LNCaP clone FGC (cell line): ENCODE measurements around the gene WDR86.

Experiments
- DNase-seq: peaks from one replicate; pipeline ENCODE4 v3.0.0-alpha.2; 2011; ENCODE audit warnings: low read depth
- H3K4me3 ChIP-seq: 2 replicates; pipeline ENCODE4 v1.5.1; 2011; ENCODE audit warnings: mild to moderate bottlenecking, low read depth, low read length, control low read depth
- CTCF ChIP-seq: IDR thresholded peaks from 2 replicates; pipeline ENCODE4 v1.5.1; 2012; ENCODE audit warnings: mild to moderate bottlenecking; ENCODE audit not compliant: control insufficient read depth, insufficient read depth; ENCODE audit errors: extremely low read depth

The WDR86 gene

GRCh38 chr7:151435971-151436370, 26.1 kb upstream of the WDR86 start:
- no peak for TF ChIP-seq CTCF
- no peak overlapping the region for H3K4me3 ChIP-seq
- DNase-seq, result no peak

DNA sequence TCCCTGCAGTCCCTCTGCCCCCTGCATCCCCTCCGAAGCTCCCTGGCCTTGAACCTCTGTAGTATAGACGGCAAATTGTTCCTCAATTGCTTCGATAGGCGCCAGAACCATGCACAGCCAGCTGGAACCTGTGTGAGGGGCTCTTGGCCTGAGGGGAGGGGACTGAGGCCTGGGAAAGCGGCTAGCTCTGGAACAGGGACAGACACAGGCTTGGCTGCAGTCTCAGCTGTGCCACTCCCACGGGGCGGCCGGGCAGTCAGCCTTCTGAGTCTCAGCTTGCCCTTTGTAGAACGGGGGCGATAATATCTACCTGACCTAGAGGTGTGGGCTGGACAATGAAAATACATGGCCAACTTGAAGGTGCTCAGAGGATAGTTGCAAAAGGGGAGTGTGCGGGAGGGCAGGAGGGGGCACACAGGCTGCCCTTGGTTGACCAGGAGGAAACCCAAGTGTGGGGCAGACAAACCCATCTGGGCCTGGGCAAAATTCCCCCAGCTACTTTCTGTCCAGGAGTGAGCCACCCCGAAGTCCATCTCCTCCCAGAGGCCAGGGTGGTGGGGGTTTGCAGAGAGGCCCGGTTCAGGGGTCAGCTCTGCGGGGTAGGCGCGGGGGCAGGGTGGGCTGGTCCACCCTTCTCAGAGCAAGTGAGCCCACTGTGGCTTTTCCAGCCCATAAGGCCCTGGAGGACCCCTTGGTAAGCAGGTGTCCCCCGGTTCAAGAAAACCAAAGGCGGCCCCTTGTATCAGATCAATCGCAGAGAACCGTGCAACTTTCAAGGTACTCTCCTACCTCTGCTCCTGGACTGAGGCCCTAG, 25.5 kb upstream of the WDR86 start:
- no peak for DNase-seq
- no peak overlapping the region for H3K4me3 ChIP-seq
- no peak for TF ChIP-seq CTCF

- no peak for DNase-seq
- no peak for TF ChIP-seq CTCF
- H3K4me3 ChIP-seq, result no peak overlapping the region
Measured at GRCh38 chr7:151434549-151434948, 24.7 kb upstream of the WDR86 start.

DNA sequence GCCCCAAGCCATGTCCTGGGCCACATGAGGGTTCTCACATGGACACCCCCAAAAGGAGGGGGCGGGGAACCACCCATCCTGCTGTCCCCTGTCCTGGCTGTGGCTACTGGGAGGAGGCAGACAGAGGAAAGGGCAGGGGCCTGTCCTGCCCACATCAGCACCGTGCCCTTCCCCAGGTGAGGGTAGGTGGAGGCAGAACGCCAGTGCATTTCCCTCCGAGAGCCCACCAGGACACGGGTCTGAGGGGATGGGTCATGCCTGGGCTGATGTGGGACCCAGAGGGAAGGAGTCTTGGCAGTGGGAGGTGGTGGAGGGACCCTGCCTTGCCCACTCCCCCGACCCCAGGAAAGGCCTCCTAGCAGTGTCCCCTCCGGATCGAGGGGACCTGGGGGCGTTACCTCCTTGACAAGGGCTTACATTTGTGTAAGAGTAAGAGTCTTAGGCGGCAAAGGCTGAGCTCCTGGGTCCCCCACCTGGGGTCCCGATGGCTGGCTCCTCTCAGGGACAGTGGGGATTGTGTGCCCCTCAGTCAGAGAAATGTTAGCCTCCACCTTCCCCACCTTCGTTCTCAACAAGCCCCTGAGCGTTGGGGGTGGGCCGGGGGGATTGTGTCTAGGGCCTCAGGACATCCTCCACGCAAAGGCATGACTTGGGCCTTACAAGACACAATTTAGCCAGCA, 24.0 kb upstream of the WDR86 start:
- DNase-seq, result no peak
- H3K4me3 ChIP-seq, result no peak overlapping the region
- TF ChIP-seq CTCF, result no peak

- no peak for TF ChIP-seq CTCF
- H3K4me3 ChIP-seq, result no peak overlapping the region
- DNase-seq, result no peak
Measured at GRCh38 chr7:151432658-151433521, 23.1 kb upstream of the WDR86 start.

DNA sequence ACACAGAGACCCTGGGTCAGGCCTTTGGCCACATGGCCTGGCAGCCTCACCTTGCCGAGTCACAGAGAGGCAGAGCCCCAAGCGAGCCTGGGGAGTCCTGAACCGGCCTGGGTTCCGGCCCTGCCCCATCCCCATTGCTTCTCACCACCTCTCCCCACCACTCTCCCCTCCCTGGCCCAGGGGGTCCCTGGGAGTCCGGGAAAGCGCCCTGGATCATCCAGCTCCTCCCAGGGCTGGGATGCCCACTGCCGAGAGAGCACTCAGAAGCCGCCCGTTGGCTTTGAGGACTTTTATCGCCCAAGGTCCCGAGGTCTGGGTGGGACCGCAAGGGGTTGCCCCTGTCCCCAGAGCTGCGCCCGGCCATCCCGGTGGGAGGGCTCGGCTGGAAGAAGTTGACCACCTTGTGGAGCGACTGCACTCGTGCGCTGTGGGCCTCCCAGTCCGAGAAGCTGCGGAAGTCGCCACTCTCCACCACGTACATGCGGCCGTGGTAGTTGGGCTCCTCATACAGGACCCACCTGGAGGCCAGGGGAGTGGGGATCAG, 22.0 kb upstream of the WDR86 start:
- no peak overlapping the region for H3K4me3 ChIP-seq
- no peak for TF ChIP-seq CTCF
- DNase-seq, result no peak
